Measurements from ENCODE around the gene ACOT12.
"Not testable (repeated sequence)": the region's sequence is repeated elsewhere in the genome, so short reads cannot be mapped to it uniquely, and the experiment has no call there.

The ACOT12 gene

DNA sequence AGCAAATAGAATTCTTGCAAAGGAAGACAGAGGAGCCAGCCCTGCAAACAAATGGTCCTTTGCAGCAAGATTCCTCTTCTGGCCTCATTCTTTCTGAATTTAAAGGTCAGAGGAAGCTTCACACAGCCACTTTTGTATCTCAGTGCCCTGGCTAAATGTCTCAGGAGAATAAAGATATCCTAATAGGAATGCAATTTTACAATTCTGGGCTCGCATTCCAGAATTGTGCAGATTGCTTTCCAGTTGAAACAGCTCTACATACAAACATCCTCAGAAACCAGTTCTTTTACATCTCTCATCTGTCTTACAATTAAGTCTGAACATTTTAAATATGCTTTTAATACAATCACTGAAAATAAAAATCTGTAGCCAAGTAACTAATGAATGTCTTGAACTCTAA, 14.6 kb upstream of the ACOT12 start:
- Histone ChIP-seq H2AFZ (ENCODE audit: low read depth, low read length) (no peak overlapping the region), H3K9me3 (ENCODE audit: insufficient read depth, low read length) (no peaks in the 10 kb centered on the region), H3K27me3 (ENCODE audit: low read depth, low read length) (no peaks in the 10 kb centered on the region), H3K36me3 (replicated peaks; ENCODE audit: low read depth, low read length) (no peaks in the 10 kb centered on the region), H3K79me2 (ENCODE audit: low read length) (no peaks in the 10 kb centered on the region), H3K27ac (ENCODE audit: low read length) (no peak overlapping the region), H3K4me1 (ENCODE audit: low read length) (no peaks in the 10 kb centered on the region), H3K9ac (ENCODE audit: low read length) (no peak overlapping the region), H3K4me3 (ENCODE audit: low read length) (no peak overlapping the region), H4K20me1 (ENCODE audit: insufficient read depth, low read length) (no peaks in the 10 kb centered on the region), H3K4me2 (ENCODE audit: low read length) (no peak overlapping the region)
- TF ChIP-seq EZH2phosphoT487 (IDR thresholded peaks at IDR 0.05; ENCODE audit: low read depth), result no peak
- TF ChIP-seq, protein P1, sequence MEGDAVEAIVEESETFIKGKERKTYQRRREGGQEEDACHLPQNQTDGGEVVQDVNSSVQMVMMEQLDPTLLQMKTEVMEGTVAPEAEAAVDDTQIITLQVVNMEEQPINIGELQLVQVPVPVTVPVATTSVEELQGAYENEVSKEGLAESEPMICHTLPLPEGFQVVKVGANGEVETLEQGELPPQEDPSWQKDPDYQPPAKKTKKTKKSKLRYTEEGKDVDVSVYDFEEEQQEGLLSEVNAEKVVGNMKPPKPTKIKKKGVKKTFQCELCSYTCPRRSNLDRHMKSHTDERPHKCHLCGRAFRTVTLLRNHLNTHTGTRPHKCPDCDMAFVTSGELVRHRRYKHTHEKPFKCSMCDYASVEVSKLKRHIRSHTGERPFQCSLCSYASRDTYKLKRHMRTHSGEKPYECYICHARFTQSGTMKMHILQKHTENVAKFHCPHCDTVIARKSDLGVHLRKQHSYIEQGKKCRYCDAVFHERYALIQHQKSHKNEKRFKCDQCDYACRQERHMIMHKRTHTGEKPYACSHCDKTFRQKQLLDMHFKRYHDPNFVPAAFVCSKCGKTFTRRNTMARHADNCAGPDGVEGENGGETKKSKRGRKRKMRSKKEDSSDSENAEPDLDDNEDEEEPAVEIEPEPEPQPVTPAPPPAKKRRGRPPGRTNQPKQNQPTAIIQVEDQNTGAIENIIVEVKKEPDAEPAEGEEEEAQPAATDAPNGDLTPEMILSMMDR (IDR thresholded peaks at IDR 0.05; ENCODE audit: low read depth, low read length), result no peak

DNA sequence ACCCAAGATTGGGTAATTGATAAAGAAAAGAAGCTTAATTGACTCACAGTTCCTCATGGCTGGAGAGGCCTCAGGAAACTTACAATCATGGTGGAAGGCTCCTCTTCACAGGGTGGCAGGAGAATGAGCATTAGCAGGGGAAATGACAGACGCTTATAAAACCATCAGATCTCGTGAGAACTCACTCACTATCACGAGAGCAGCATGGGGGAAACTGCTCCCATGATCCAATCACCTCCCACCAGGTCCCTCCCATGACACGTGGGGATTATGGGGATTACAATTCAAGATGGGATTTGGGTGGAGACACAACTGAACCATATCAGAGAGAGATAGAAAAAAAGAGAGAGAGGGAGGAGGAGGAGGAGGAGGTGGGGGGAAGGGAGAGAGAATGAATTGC, 13.9 kb upstream of the ACOT12 start:
- not testable (repeated sequence) for H3K4me1 ChIP-seq (ENCODE audit: low read length)

DNA sequence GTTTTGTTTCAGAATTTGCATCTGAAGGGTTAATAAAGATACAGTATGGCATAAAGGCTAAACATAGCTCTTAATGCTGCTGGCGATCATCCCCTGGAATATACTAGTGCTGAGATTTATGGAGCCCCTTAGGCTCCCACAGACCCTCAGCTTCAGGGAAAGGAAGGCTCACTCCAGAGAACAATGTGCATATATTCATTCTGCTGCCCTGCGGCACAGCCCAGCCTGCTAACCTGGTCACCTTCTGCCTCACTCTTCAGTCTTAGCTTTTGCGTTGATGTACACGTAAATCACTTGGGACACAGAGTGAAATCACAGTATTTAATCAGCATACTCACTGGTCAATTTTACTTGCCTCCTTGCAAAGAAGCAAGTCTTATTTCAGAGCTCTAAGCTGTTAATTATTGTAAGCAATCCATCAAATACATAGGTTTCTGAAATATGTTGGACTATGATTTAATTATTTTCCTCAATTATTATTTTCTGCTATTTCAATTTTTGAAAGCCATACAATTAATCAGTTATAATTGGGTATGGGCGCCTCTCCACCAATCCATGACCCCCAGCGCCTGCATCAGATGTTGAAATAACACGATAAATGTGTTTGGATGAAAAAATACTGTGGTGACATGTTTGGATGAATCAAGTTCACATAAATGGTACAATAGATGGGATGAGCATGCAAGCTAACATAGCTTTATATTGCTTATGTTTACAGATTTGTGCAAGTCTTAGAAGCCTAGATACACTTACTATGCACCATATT, 11.4 kb upstream of the ACOT12 start:
- no peaks in the 10 kb centered on the region for H3K36me3 ChIP-seq (replicated peaks; ENCODE audit: low read depth, low read length)
- no peaks in the 10 kb centered on the region for H3K4me1 ChIP-seq (ENCODE audit: low read length)
- H4K20me1 ChIP-seq (ENCODE audit: insufficient read depth, low read length), result no peaks in the 10 kb centered on the region
- no peak overlapping the region for H3K9ac ChIP-seq (ENCODE audit: low read length)
- TF ChIP-seq, protein P1 (IDR thresholded peaks at IDR 0.05; ENCODE audit: low read depth, low read length), result no peak
- no peak for TF ChIP-seq EZH2phosphoT487 (IDR thresholded peaks at IDR 0.05; ENCODE audit: low read depth)
- no peak overlapping the region for H2AFZ ChIP-seq (ENCODE audit: low read depth, low read length)
- H3K27me3 ChIP-seq (ENCODE audit: low read depth, low read length), result no peaks in the 10 kb centered on the region
- no peak overlapping the region for H3K4me3 ChIP-seq (ENCODE audit: low read length)
- H3K4me2 ChIP-seq (ENCODE audit: low read length), result no peak overlapping the region
- H3K79me2 ChIP-seq (ENCODE audit: low read length), result no peaks in the 10 kb centered on the region
- H3K9me3 ChIP-seq (ENCODE audit: insufficient read depth, low read length), result no peaks in the 10 kb centered on the region
- no peak overlapping the region for H3K27ac ChIP-seq (ENCODE audit: low read length)

More for the DNA sequence above, 13.9 kb upstream of the ACOT12 start:
- not testable (repeated sequence) for H4K20me1 ChIP-seq (ENCODE audit: insufficient read depth, low read length); H3K4me2 ChIP-seq (ENCODE audit: low read length); H3K9me3 ChIP-seq (ENCODE audit: insufficient read depth, low read length); H3K27ac ChIP-seq (ENCODE audit: low read length); H2AFZ ChIP-seq (ENCODE audit: low read depth, low read length); H3K36me3 ChIP-seq (replicated peaks; ENCODE audit: low read depth, low read length); H3K79me2 ChIP-seq (ENCODE audit: low read length); H3K27me3 ChIP-seq (ENCODE audit: low read depth, low read length); H3K9ac ChIP-seq (ENCODE audit: low read length); H3K4me3 ChIP-seq (ENCODE audit: low read length)

DNA sequence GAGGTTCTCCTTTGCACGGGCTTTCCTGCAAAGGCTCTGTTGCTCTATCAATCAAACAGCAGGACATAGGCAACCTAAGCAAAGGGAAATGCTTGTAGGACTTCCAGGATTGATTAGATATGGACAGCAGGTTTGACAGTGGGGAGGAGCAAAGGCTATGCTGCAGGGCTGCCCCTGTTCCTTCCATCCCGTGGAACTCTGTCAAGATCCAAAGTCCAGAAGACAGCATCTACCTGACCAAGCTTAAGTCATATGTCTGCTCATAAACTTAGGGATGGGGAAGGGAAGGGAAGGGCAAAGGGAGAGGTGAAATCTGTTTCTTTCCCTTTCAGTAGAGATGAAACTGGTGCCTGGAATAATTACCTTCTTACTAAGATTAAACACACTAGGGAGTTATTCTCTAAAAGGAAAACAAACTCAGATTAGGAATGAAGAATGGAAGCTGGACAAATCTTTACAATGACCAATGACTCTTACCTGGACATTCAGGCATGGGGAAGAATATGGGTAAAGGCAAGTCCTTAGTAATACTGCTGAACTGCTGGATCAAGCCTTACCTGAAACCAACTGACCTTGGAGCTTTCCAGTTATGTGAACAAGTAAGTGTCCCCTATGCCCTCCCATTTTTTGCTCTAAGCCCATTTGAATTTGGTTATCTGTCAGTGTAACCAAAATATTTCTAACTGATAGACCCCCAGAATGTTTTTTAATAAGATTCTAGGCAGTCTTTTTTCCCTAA, 8.4 kb upstream of the ACOT12 start:
- Histone ChIP-seq H3K27ac (ENCODE audit: low read length) (no peak overlapping the region), H3K9ac (ENCODE audit: low read length) (no peak overlapping the region), H3K4me3 (ENCODE audit: low read length) (no peak overlapping the region), H3K36me3 (replicated peaks; ENCODE audit: low read depth, low read length) (no peaks in the 10 kb centered on the region), H3K27me3 (ENCODE audit: low read depth, low read length) (no peaks in the 10 kb centered on the region), H4K20me1 (ENCODE audit: insufficient read depth, low read length) (no peaks in the 10 kb centered on the region), H3K4me1 (ENCODE audit: low read length) (no peaks in the 10 kb centered on the region), H3K4me2 (ENCODE audit: low read length) (no peak overlapping the region), H3K9me3 (ENCODE audit: insufficient read depth, low read length) (no peaks in the 10 kb centered on the region), H3K79me2 (ENCODE audit: low read length) (no peaks in the 10 kb centered on the region), H2AFZ (ENCODE audit: low read depth, low read length) (no peak overlapping the region)
- TF ChIP-seq, protein P1 (IDR thresholded peaks at IDR 0.05; ENCODE audit: low read depth, low read length), result no peak
- TF ChIP-seq EZH2phosphoT487 (IDR thresholded peaks at IDR 0.05; ENCODE audit: low read depth), result no peak

All from OCI-LY3 (cell line).